CD4-positive, alpha-beta memory T cell (primary cell): ENCODE measurements around the gene JAKMIP2. TPM values are rescaled to one million over a fixed set of nuclear protein-coding genes. Genes with fewer than 3 reads are reported as not detected.
A peak's percentile ranks its signal among the peaks of the same experiment; 100 is the strongest.

Experiments used
- CTCF ChIA-PET: fragments of 350-600 bp; sonication (Branson Sonifier 250); formaldehyde crosslinking; loops from one replicate; lab custom pipeline; 2021; ENCODE audit warnings: inconsistent platforms; ENCODE audit not compliant: partially characterized antibody; lab: Charles Lee
- POLR2A ChIA-PET: fragments of 350-600 bp; sonication (Branson Sonifier 250); formaldehyde crosslinking; loops from one replicate; lab custom pipeline; 2021; ENCODE audit not compliant: partially characterized antibody; lab: Charles Lee
- DNase-seq, 5 donors: peaks; one replicate each; pipeline versions ENCODE4 v3.0.0 to v3.0.0-alpha.2; 2020 to 2022; ENCODE audit warnings: mixed read lengths in 1 of 5
- H3K27ac ChIP-seq: one replicate; pipeline ENCODE4 v1.7.0; 2013; ENCODE audit warnings: low read depth, low read length
- H3K27me3 ChIP-seq: 2 replicates; pipeline ENCODE4 v1.7.0; 2013; ENCODE audit warnings: mild to moderate bottlenecking, low read length, moderate library complexity; ENCODE audit not compliant: insufficient read depth
- H3K36me3 ChIP-seq: 2 replicates; pipeline ENCODE4 v1.7.0; 2013; ENCODE audit warnings: mild to moderate bottlenecking, low read length, moderate library complexity; ENCODE audit not compliant: insufficient read depth
- H3K4me1 ChIP-seq: 2 replicates; pipeline ENCODE4 v1.7.0; 2013; ENCODE audit warnings: mild to moderate bottlenecking, low read length, moderate library complexity; ENCODE audit not compliant: insufficient read depth
- H3K4me3 ChIP-seq, 2 donors: one replicate each; pipeline ENCODE4 v1.7.0; 2013; ENCODE audit warnings: low read length in 2 of 2, mild to moderate bottlenecking in 1 of 2
- H3K9me3 ChIP-seq, 2 donors: one replicate each; pipeline ENCODE4 v1.7.0; 2013; ENCODE audit warnings: low read length in 2 of 2, control low read depth in 1 of 2; ENCODE audit not compliant: control insufficient read depth in 1 of 2
- H3K27ac Mint-ChIP-seq, 7 donors: one replicate each; pipeline ENCODE4 v1.8.0; 2020 to 2021; ENCODE audit warnings: mixed read lengths in 7 of 7, mild to moderate bottlenecking in 6 of 7, inconsistent platforms in 3 of 7, moderate library complexity in 3 of 7
- H3K27me3 Mint-ChIP-seq, 2 donors: one replicate each; pipeline ENCODE4 v1.8.0; 2020 to 2021; ENCODE audit warnings: mixed read lengths in 2 of 2
- H3K36me3 Mint-ChIP-seq, 2 donors: one replicate each; pipeline ENCODE4 v1.8.0; 2020 to 2021; ENCODE audit warnings: mixed read lengths in 2 of 2, inconsistent platforms in 1 of 2, mild to moderate bottlenecking in 1 of 2
- H3K4me1 Mint-ChIP-seq, 4 donors: one replicate each; pipeline ENCODE4 v1.8.0; 2020 to 2021; ENCODE audit warnings: mixed read lengths in 4 of 4, mild to moderate bottlenecking in 1 of 4
- H3K4me3 Mint-ChIP-seq, 8 donors: one replicate each; pipeline ENCODE4 v1.8.0; 2020 to 2021; ENCODE audit warnings: mixed read lengths in 8 of 8, mild to moderate bottlenecking in 7 of 8, moderate library complexity in 6 of 8, inconsistent platforms in 3 of 8
- H3K9me3 Mint-ChIP-seq, 8 donors: one replicate each; pipeline ENCODE4 v1.8.0; 2020 to 2021; ENCODE audit warnings: mixed read lengths in 8 of 8, mild to moderate bottlenecking in 5 of 8, inconsistent platforms in 3 of 8, moderate library complexity in 1 of 8
- intact Hi-C: fragments of 100-400 bp; cut with micrococcal nuclease; formaldehyde crosslinking; loops from one replicate; pipeline ENCODE4 v1.15.1; 2023
- polyA plus RNA-seq, 2 donors: library from polyadenylated mRNA; unstranded; fragments of 300-500 nt; fragmentation: Illumina TruSeq; gene quantifications; one replicate each; pipeline ENCODE4 v1.2.3, GENCODE V29; 2021
- total RNA-seq, 2 experiments: library from RNA; stranded (reverse); gene quantifications; one replicate each; pipeline ENCODE4 v1.2.3, GENCODE V29; 2021

JAKMIP2 gene
- total and polyA plus RNA-seq, 4 experiments from 2014 or later = 0.32 to 1.7 (median 1.0) TPM

GRCh38 chr5:147789820-147790219, 7.3 kb upstream of the JAKMIP2 start:
- Mint-ChIP-seq H3K4me3 (no peak overlapping the region), H3K4me1 (no peaks in the 10 kb centered on the region), H3K36me3 (no peaks in the 10 kb centered on the region), H3K9me3 (peaks cover 0 to 3% (median 0%) of the 10 kb centered on the region in 8 donors), H3K27ac (no peak overlapping the region), H3K27me3 (no peaks in the 10 kb centered on the region)
- CTCF ChIA-PET = no interaction called here
- no peak overlapping the region for H3K4me3 ChIP-seq
- H3K27ac ChIP-seq = no peak overlapping the region
- H3K4me1 ChIP-seq = no peaks in the 10 kb centered on the region
- no peaks in the 10 kb centered on the region for H3K36me3 ChIP-seq
- POLR2A ChIA-PET = no interaction called here
- intact Hi-C loops = no loop called here
- DNase-seq = no peak
- H3K9me3 ChIP-seq = no peaks in the 10 kb centered on the region
- H3K27me3 ChIP-seq = no peaks in the 10 kb centered on the region

GRCh38 chr5:147788023-147788422, 5.5 kb upstream of the JAKMIP2 start:
- Histone ChIP-seq H3K4me1 (no peaks in the 10 kb centered on the region), H3K9me3 (no peaks in the 10 kb centered on the region), H3K4me3 (no peak overlapping the region), H3K36me3 (no peaks in the 10 kb centered on the region), H3K27me3 (no peaks in the 10 kb centered on the region), H3K27ac (no peak overlapping the region)
- no peak for DNase-seq
- Mint-ChIP-seq H3K27me3 (no peaks in the 10 kb centered on the region), H3K9me3 (peaks cover 0 to 3% (median 0%) of the 10 kb centered on the region in 8 donors), H3K4me1 (no peaks in the 10 kb centered on the region), H3K4me3 (no peak overlapping the region), H3K27ac (no peak overlapping the region), H3K36me3 (no peaks in the 10 kb centered on the region)
- ChIA-PET CTCF (no interaction called here), POLR2A (no interaction called here)
- intact Hi-C loops = no loop called here

- no peak for DNase-seq
- Mint-ChIP-seq H3K27ac (no peak overlapping the region), H3K4me3 (no peak overlapping the region), H3K27me3 (no peaks in the 10 kb centered on the region), H3K4me1 (peaks cover 0 to 15% (median 11%) of the 10 kb centered on the region in 4 donors), H3K36me3 (no peaks in the 10 kb centered on the region), H3K9me3 (peaks cover 0 to 3% (median 0%) of the 10 kb centered on the region in 8 donors)
- H3K36me3 ChIP-seq = no peaks in the 10 kb centered on the region
- intact Hi-C loops = no loop called here
- POLR2A ChIA-PET = no interaction called here
- H3K27me3 ChIP-seq = no peaks in the 10 kb centered on the region
- CTCF ChIA-PET = no interaction called here
- peaks cover 15% of the 10 kb centered on the region for H3K4me1 ChIP-seq
- H3K4me3 ChIP-seq = no peak overlapping the region
- no peak overlapping the region for H3K27ac ChIP-seq
- H3K9me3 ChIP-seq = no peaks in the 10 kb centered on the region
Measured at GRCh38 chr5:147786142-147786541, 3.6 kb upstream of the JAKMIP2 start.

GRCh38 chr5:147784146-147784987, 1.8 kb upstream of the JAKMIP2 start:
- no peak for DNase-seq
- intact Hi-C loops = no loop called here
- POLR2A ChIA-PET = no interaction called here
- CTCF ChIA-PET = no interaction called here
- Mint-ChIP-seq H3K9me3 (peaks cover 0 to 3% (median 0%) of the 10 kb centered on the region in 8 donors), H3K4me3 (no peak overlapping the region), H3K36me3 (no peaks in the 10 kb centered on the region), H3K27ac (peak overlapping the region in 2 of 7 donors; percentile 30 to 35), H3K27me3 (no peaks in the 10 kb centered on the region), H3K4me1 (peaks cover 0 to 18% (median 16%) of the 10 kb centered on the region in 4 donors)
- no peaks in the 10 kb centered on the region for H3K9me3 ChIP-seq
- H3K27me3 ChIP-seq = no peaks in the 10 kb centered on the region
- no peaks in the 10 kb centered on the region for H3K36me3 ChIP-seq
- no peak overlapping the region for H3K27ac ChIP-seq
- no peak overlapping the region for H3K4me3 ChIP-seq
- peaks cover 28% of the 10 kb centered on the region for H3K4me1 ChIP-seq

- Mint-ChIP-seq H3K9me3 (no peaks in the 10 kb centered on the region), H3K27me3 (no peaks in the 10 kb centered on the region), H3K36me3 (no peaks in the 10 kb centered on the region), H3K27ac (peak overlapping the region in 5 of 7 donors; percentile 1 to 90 (median 76)), H3K4me1 (peaks cover 0 to 19% (median 18%) of the 10 kb centered on the region in 4 donors), H3K4me3 (peak overlapping the region in 6 of 8 donors; percentile 19 to 73 (median 46))
- intact Hi-C loops = no loop called here
- POLR2A ChIA-PET = no interaction called here
- peaks cover 28% of the 10 kb centered on the region for H3K4me1 ChIP-seq
- H3K4me3 ChIP-seq = no peak overlapping the region
- H3K27me3 ChIP-seq = no peaks in the 10 kb centered on the region
- no peaks in the 10 kb centered on the region for H3K9me3 ChIP-seq
- CTCF ChIA-PET = no interaction called here
- no peaks in the 10 kb centered on the region for H3K36me3 ChIP-seq
- peak overlapping the region; percentile 33 for H3K27ac ChIP-seq
- DNase-seq = no peak
Measured at GRCh38 chr5:147780924-147781573, 1.5 kb downstream of the JAKMIP2 start.

- POLR2A ChIA-PET = no interaction called here
- Mint-ChIP-seq H3K4me1 (peaks cover 0 to 19% (median 18%) of the 10 kb centered on the region in 4 donors), H3K36me3 (no peaks in the 10 kb centered on the region), H3K27ac (peak overlapping the region in 1 of 7 donors; percentile 25), H3K9me3 (peaks cover 0 to 3% (median 0%) of the 10 kb centered on the region in 8 donors), H3K4me3 (no peak overlapping the region), H3K27me3 (no peaks in the 10 kb centered on the region)
- CTCF ChIA-PET = no interaction called here
- Histone ChIP-seq H3K4me3 (no peak overlapping the region), H3K27ac (no peak overlapping the region), H3K27me3 (no peaks in the 10 kb centered on the region), H3K36me3 (no peaks in the 10 kb centered on the region), H3K4me1 (peaks cover 28% of the 10 kb centered on the region), H3K9me3 (no peaks in the 10 kb centered on the region)
- intact Hi-C loops = no loop called here
- DNase-seq = no peak
Measured at GRCh38 chr5:147779694-147780093, 2.8 kb downstream of the JAKMIP2 start.

GRCh38 chr5:147776989-147777388, 5.5 kb downstream of the JAKMIP2 start:
- no peaks in the 10 kb centered on the region for H3K9me3 ChIP-seq
- peaks cover 22% of the 10 kb centered on the region for H3K4me1 ChIP-seq
- DNase-seq = no peak
- ChIA-PET CTCF (no interaction called here), POLR2A (no interaction called here)
- no peak overlapping the region for H3K4me3 ChIP-seq
- no peak overlapping the region for H3K4me3 Mint-ChIP-seq
- intact Hi-C loops = no loop called here
- no peaks in the 10 kb centered on the region for H3K36me3 Mint-ChIP-seq
- H3K4me1 Mint-ChIP-seq = peaks cover 0 to 14% (median 11%) of the 10 kb centered on the region in 4 donors
- no peak overlapping the region for H3K27ac Mint-ChIP-seq
- H3K36me3 ChIP-seq = no peaks in the 10 kb centered on the region
- H3K27ac ChIP-seq = no peak overlapping the region
- no peaks in the 10 kb centered on the region for H3K27me3 Mint-ChIP-seq
- H3K27me3 ChIP-seq = no peaks in the 10 kb centered on the region
- peaks cover 0 to 3% (median 0%) of the 10 kb centered on the region in 8 donors for H3K9me3 Mint-ChIP-seq
